ENCODE measurements around the gene SDR42E1. TPM values are rescaled to one million over a fixed set of nuclear protein-coding genes. Genes with fewer than 3 reads are reported as not detected.
A peak's percentile ranks its signal among the peaks of the same experiment; 100 is the strongest.

SDR42E1 gene
- total and polyA plus RNA-seq, 2 of the 8 experiments (the other 6 are each of a cell fraction or from before 2014, with no cell fraction given), result 0.03 TPM; not detected in 1

GRCh38 chr16:82016263-82016662 lies 5.0 kb upstream of the SDR42E1 start:
- Histone ChIP-seq H3K79me2 (ENCODE audit: control insufficient read depth in 1 of 2, insufficient read depth in 2 of 2, low read length in 2 of 2) (no peaks in the 10 kb centered on the region), H3K9ac (replicated peaks in 1 of 4; ENCODE audit: extremely low read depth in 1 of 4, low read depth in 3 of 4, low read length in 3 of 4) (no peak overlapping the region), H2BK15ac (ENCODE audit: low read length) (no peak overlapping the region), H2BK120ac (replicated peaks; ENCODE audit: low read depth, low read length) (no peak overlapping the region), H3K4me3 (ENCODE audit: extremely low read depth in 1 of 4, insufficient read depth in 2 of 4, low read depth in 3 of 4, low read length in 4 of 4) (no peak overlapping the region), H3K27ac (ENCODE audit: low read depth, low read length) (no peak overlapping the region), H3K18ac (ENCODE audit: extremely low read depth, low read length) (no peak overlapping the region), H2AFZ (ENCODE audit: low read length) (no peak overlapping the region), H4K8ac (ENCODE audit: extremely low read depth, insufficient read depth, low read length) (no peak overlapping the region), H3K27me3 (replicated peaks in 1 of 4; ENCODE audit: control insufficient read depth in 3 of 4, extremely low read depth in 1 of 4, insufficient read depth in 3 of 4, low read length in 3 of 4) (no peaks in the 10 kb centered on the region; a peak in 2 of 7 replicates), H3K56ac (replicated peaks; ENCODE audit: insufficient read length, low read depth, low read length) (no peak overlapping the region), H3K4me2 (ENCODE audit: insufficient read depth in 1 of 2, low read depth in 2 of 2, low read length in 2 of 2) (no peak overlapping the region), H2BK5ac (ENCODE audit: low read depth, low read length) (no peak overlapping the region), H4K5ac (ENCODE audit: insufficient read length, low read depth, low read length) (no peak overlapping the region), H3K14ac (ENCODE audit: insufficient read length) (no peak overlapping the region), H3K23ac (ENCODE audit: insufficient read length) (no peak overlapping the region), H3K36me3 (ENCODE audit: control insufficient read depth in 2 of 4, insufficient read depth in 4 of 4, low read length in 3 of 4) (no peaks in the 10 kb centered on the region), H3K79me1 (ENCODE audit: low read depth, low read length) (no peaks in the 10 kb centered on the region), H3K4me1 (replicated peaks in 1 of 4; ENCODE audit: control insufficient read depth in 3 of 4, insufficient read depth in 4 of 4, low read length in 3 of 4) (no peaks in the 10 kb centered on the region), H2BK20ac (ENCODE audit: low read length) (no peak overlapping the region), H2BK12ac (ENCODE audit: low read depth, low read length) (no peak overlapping the region), H3K23me2 (ENCODE audit: low read depth, low read length) (no peaks in the 10 kb centered on the region), H4K91ac (replicated peaks; ENCODE audit: insufficient read length, low read length) (no peak overlapping the region), H2AK5ac (ENCODE audit: low read depth, low read length) (no peak overlapping the region), H3K4ac (replicated peaks; ENCODE audit: insufficient read length, low read depth, low read length) (no peak overlapping the region), H3K9me3 (ENCODE audit: insufficient read depth in 2 of 2, low read depth in 1 of 2, low read length in 1 of 2) (peaks cover 4 to 10% of the 10 kb centered on the region in 2 experiments; a peak in 3 of 4 replicates), H4K20me1 (replicated peaks in 1 of 2; ENCODE audit: control insufficient read depth in 1 of 2, insufficient read depth in 2 of 2, low read length in 2 of 2) (no peaks in the 10 kb centered on the region)
- POLR2A ChIA-PET (ENCODE audit: partially characterized antibody), result no interaction called here
- FAIRE-seq (no peak), DNase-seq (ENCODE audit: low read depth in 1 of 2, low spot score in 2 of 2) (no peak)
- no peak for TF ChIP-seq POU5F1 (IDR thresholded peaks at IDR 0.05; ENCODE audit: low read depth, low read length)
- TF ChIP-seq RAD21 (IDR thresholded peaks at IDR 0.05 in 1 of 2, conservative IDR thresholded peaks at IDR 0.05 in 1 of 2; ENCODE audit: low read depth in 2 of 2, low read length in 2 of 2), result peak in 1 of 2 experiments; percentile 30; a peak in 2 of 4 replicates
- TF ChIP-seq CTCF (IDR thresholded peaks at IDR 0.05; ENCODE audit: control extremely low read depth in 1 of 3, insufficient read depth in 1 of 3, low read depth in 1 of 3, low read length in 3 of 3), result peak in 2 of 3 experiments; percentile 27 to 43; a peak in 2 of 4 replicates
- CTCF ChIA-PET (ENCODE audit: partially characterized antibody), result interaction anchor here (0.6 to 2.6 kb wide), 13 partner anchors 9 to 128 kb away, joined by 3 to 10 read pairs (median 3); no protein-coding TSS in a partner anchor
- WGBS, 2 experiments (ENCODE audit: extremely low coverage in 1 of 2, insufficient coverage in 1 of 2, insufficient read length in 1 of 2, insufficient replicate concordance in 2 of 2, low coverage in 1 of 2, low lambda C conversion rate in 2 of 2, missing lambda C conversion rate in 1 of 2), result 81% methylated on average over 7 of the region's 7 CpGs; no CpG with 5 or more reads in 1 of the 2 experiments

All from H1 (cell line).